Transverse colon (tissue), 4 donors: ENCODE results near the gene PFKFB4. TPM values are rescaled to one million over a fixed set of nuclear protein-coding genes. Genes with fewer than 3 reads are reported as not detected.

Source experiments
- DNase-seq: peaks from one replicate; pipeline ENCODE4 v3.0.0-alpha.2; 2019
- H3K27ac ChIP-seq, 4 donors: fragments of 200-600 bp; sonication (generic); 2 replicates each; pipeline ENCODE4 v1.5.1; 2016 to 2018; ENCODE audit warnings: inconsistent platforms in 4 of 4
- H3K27me3 ChIP-seq: fragments of 200-600 bp; sonication (generic); 2 replicates; pipeline ENCODE4 v1.5.1; 2017; ENCODE audit warnings: inconsistent platforms
- H3K36me3 ChIP-seq, 4 donors: fragments of 200-600 bp; sonication (generic); 2 replicates each; pipeline ENCODE4 v1.5.1; 2017 to 2019; ENCODE audit warnings: inconsistent platforms in 4 of 4
- H3K4me1 ChIP-seq, 4 donors: fragments of 200-600 bp; sonication (generic); 2 replicates each; pipeline ENCODE4 v1.5.1; 2017 to 2020; ENCODE audit warnings: inconsistent platforms in 4 of 4
- H3K4me3 ChIP-seq, 4 donors: fragments of 200-600 bp; sonication (generic); 1 replicate in 1 of 4; 2 replicates in 3 of 4; pipeline versions ENCODE4 v1.5.1 to v1.6.1; 2017 to 2019; ENCODE audit warnings: inconsistent platforms in 4 of 4
- H3K9me3 ChIP-seq, 2 donors: fragments of 200-600 bp; sonication (generic); 2 replicates each; pipeline ENCODE4 v1.5.1; 2017 to 2019; ENCODE audit warnings: inconsistent platforms in 2 of 2
- EP300 ChIP-seq: sonication (generic); formaldehyde crosslinking; IDR thresholded peaks from one replicate; pipeline ENCODE4 v1.6.1; 2017; ENCODE audit warnings: antibody characterized with exemption, low read depth
- POLR2A ChIP-seq: fragments of 450-650 bp; IDR thresholded peaks from one replicate; pipeline ENCODE4 v1.6.1; 2016; ENCODE audit warnings: antibody characterized with exemption, mild to moderate bottlenecking, moderate library complexity
- POLR2AphosphoS5 ChIP-seq, 3 donors: sonication (generic); formaldehyde crosslinking; IDR thresholded peaks; one replicate each; pipeline ENCODE4 v1.6.1; 2016; ENCODE audit warnings: antibody characterized with exemption in 3 of 3
- WGBS, 2 donors: methylation state at CpG; one replicate each; pipeline ENCODE4 v1.1.5; 2018; ENCODE audit warnings: low coverage in 1 of 2; 5-methylcytosine and 5-hydroxymethylcytosine counted together
- in situ Hi-C, 4 donors: fragments of 200-750 bp; cut with MboI; loops; one replicate each; pipeline versions ENCODE4 v1.15.0 to v1.15.1; 2017; ENCODE audit warnings: low sequenced_read_pairs in 3 of 4, low pct_ligation_motif_present in 1 of 4, low pct_unique_long_range_greater_than_20kb in 1 of 4
- intact Hi-C: fragments of 100-400 bp; cut with DNase I; formaldehyde crosslinking; loops from one replicate; pipeline ENCODE4 v1.15.1; 2023; ENCODE audit warnings: low total_unique reads
- total RNA-seq, 4 donors: library from RNA; depleted of rRNA; stranded (reverse); fragments of >200 nt; gene quantifications; one replicate each; pipeline ENCODE4 v1.1.0, GENCODE V29; 2016
- TF ChIP-seq, protein P1 (sequence below), 5 experiments: fragments of 200-600 bp in 3 of 5; fragments of 450-650 bp in 2 of 5; sonication (generic) in 3 of 5; IDR thresholded peaks; 1 replicate in 2 of 5; 2 replicates in 3 of 5; pipeline ENCODE4 v1.5.1; 2016 to 2017; ENCODE audit warnings: antibody characterized with exemption in 5 of 5, inconsistent platforms in 3 of 5, mild to moderate bottlenecking in 2 of 5, moderate library complexity in 1 of 5

Gene PFKFB4
- total RNA-seq, 4 donors from 2014 or later: 0.37 to 7.9 (median 6.7) TPM

DNA sequence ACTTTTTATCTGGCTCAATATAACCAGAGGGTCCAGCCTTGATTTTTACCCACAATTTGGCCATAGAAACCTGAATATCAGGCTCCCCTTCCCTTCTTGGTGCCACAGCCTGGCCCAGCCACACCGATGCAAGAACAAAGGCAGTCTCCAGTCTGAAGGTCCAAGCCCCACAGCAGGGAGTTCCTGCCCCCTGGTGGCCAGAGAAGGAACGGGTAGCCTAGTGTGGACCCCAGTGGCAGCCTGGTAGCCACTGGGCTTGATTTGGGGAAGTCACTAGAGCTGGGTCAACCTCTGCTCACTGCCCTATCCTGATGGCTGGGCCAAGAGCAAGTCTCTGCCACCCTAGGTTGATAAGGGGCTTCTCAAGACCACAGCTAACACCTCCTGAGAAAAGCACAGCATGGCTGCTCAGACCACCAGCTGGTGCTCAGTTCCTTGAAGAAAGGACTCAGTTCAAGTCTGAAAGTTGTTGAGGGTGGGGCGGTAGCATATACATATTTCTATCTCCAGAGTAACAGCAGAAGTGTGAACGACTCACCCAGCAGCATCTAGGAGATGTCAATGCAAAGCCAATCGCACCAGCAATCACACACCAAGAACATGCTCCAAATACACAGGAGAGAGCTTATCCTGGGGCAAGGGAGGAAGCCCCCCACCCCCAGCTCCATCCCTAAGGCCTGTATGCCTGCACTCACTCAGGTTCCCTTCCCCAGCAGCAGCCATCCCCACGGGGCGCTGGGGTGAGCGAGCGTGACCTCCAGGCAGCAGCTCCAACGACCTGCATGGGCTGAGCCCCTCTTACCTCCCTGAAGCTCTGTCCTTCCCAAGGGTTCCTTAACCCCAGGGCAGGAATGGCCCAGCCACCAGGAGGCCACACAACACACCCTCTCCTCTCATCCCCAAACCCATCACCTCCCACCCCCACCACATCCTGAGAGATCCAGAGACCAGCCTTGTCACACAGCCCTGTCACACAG, 7.6 kb downstream of the PFKFB4 start:
- peaks cover 0 to 13% (median 0%) of the 10 kb centered on the region in 4 donors for H3K4me1 ChIP-seq
- TF ChIP-seq POLR2AphosphoS5 (IDR thresholded peaks at IDR 0.05): no peak
- TF ChIP-seq, protein P1, sequence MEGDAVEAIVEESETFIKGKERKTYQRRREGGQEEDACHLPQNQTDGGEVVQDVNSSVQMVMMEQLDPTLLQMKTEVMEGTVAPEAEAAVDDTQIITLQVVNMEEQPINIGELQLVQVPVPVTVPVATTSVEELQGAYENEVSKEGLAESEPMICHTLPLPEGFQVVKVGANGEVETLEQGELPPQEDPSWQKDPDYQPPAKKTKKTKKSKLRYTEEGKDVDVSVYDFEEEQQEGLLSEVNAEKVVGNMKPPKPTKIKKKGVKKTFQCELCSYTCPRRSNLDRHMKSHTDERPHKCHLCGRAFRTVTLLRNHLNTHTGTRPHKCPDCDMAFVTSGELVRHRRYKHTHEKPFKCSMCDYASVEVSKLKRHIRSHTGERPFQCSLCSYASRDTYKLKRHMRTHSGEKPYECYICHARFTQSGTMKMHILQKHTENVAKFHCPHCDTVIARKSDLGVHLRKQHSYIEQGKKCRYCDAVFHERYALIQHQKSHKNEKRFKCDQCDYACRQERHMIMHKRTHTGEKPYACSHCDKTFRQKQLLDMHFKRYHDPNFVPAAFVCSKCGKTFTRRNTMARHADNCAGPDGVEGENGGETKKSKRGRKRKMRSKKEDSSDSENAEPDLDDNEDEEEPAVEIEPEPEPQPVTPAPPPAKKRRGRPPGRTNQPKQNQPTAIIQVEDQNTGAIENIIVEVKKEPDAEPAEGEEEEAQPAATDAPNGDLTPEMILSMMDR (IDR thresholded peaks at IDR 0.05): peak; percentile 92 to 97 (median 94)
- no peak for TF ChIP-seq POLR2A
- H3K27me3 ChIP-seq: no peaks in the 10 kb centered on the region
- in situ Hi-C loops (loop anchor here in 2 of 4 donors (10.0 kb wide), 2 partner anchors 84 to 94 kb away; a partner anchor contains a TSS), intact Hi-C loops (loop anchor here (2.0 kb wide), 1 partner anchor 84 kb away; no protein-coding TSS in a partner anchor)
- H3K9me3 ChIP-seq: no peaks in the 10 kb centered on the region
- DNase-seq: peak; percentile 88
- no peak overlapping the region for H3K27ac ChIP-seq
- H3K4me3 ChIP-seq: no peak overlapping the region
- no peaks in the 10 kb centered on the region for H3K36me3 ChIP-seq
- 63% methylated on average over 10 of the region's 10 CpGs; no CpG with 5 or more reads in 1 of the 2 donors for WGBS, 2 donors

DNA sequence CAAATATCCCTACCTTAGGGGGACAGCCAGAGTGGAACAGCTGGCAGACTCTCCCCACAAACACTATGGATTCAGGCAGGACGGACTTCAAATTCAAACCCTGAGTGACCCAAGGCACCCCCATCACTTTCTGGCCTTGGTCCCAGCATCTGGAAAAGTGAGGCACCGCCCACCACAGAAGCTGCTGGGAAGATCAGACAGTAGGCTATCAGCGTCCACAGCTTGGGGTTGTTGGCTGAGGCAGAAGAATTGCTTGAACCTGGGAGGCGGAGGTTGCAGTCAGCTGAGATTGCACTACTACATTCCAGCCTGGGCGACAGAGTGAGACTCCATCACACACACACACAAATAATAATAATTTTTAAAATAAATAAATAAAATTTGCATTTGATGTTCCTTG, 8.5 kb downstream of the PFKFB4 start:
- WGBS, 2 donors: 85% methylated on average over 5 of the region's 5 CpGs; no CpG with 5 or more reads in 1 of the 2 donors
- intact Hi-C loops: loop anchor here (2.0 kb wide), 1 partner anchor 83 kb away; no protein-coding TSS in a partner anchor

DNA sequence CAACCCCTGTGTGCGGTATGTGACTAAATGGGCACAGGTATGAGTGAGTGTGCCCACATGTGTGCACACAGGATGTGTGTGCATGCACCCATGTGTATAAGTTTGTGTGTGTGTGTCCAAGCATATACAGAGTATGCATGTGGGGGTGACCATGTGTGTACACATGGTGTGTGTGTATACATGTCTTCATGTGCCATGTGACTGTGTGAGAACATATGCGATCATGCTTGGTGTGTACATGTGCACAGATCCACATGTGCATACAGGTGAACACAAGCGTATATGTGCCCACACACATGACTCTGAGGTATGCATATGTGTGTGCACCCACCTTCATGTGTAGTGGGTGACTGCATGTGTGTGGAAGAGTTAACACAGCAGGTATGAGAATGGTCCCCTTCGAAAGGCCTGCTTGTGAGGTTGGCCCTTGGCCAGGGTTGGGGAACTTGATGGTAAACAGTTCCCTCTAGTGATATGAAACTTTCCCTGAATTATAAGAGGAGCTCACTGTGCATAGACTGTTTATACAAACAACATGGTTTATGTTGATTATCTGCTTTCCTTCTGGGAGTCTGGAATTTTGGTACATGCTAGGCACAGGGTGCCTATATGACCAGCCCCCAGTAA, 10.3 kb downstream of the PFKFB4 start:
- intact Hi-C loops: no loop called here
- Histone ChIP-seq H3K4me1 (no peaks in the 10 kb centered on the region), H3K9me3 (no peaks in the 10 kb centered on the region), H3K36me3 (no peaks in the 10 kb centered on the region), H3K4me3 (no peak overlapping the region), H3K27me3 (no peaks in the 10 kb centered on the region), H3K27ac (no peak overlapping the region)
- no peak for DNase-seq
- WGBS, 2 donors: 78 to 100% methylated on average over 1 to 4 of the region's 4 CpGs
- TF ChIP-seq POLR2AphosphoS5 (IDR thresholded peaks at IDR 0.05) (no peak), POLR2A (no peak)
- TF ChIP-seq, protein P1 (IDR thresholded peaks at IDR 0.05): no peak
- in situ Hi-C loops: loop anchor here in 2 of 4 donors (10.0 kb wide), 2 partner anchors 82 to 92 kb away; a partner anchor contains a TSS

More for the DNA sequence above, 8.5 kb downstream of the PFKFB4 start:
- Histone ChIP-seq H3K9me3 (no peaks in the 10 kb centered on the region), H3K4me3 (no peak overlapping the region), H3K4me1 (peaks cover 0 to 7% (median 0%) of the 10 kb centered on the region in 4 donors), H3K27me3 (no peaks in the 10 kb centered on the region), H3K36me3 (no peaks in the 10 kb centered on the region), H3K27ac (no peak overlapping the region)
- in situ Hi-C loops: loop anchor here in 2 of 4 donors (10.0 kb wide), 2 partner anchors 83 to 93 kb away; a partner anchor contains a TSS
- no peak for DNase-seq
- no peak for TF ChIP-seq POLR2A
- TF ChIP-seq, protein P1 (IDR thresholded peaks at IDR 0.05): no peak
- no peak for TF ChIP-seq POLR2AphosphoS5 (IDR thresholded peaks at IDR 0.05)
- TF ChIP-seq EP300: no peak

DNA sequence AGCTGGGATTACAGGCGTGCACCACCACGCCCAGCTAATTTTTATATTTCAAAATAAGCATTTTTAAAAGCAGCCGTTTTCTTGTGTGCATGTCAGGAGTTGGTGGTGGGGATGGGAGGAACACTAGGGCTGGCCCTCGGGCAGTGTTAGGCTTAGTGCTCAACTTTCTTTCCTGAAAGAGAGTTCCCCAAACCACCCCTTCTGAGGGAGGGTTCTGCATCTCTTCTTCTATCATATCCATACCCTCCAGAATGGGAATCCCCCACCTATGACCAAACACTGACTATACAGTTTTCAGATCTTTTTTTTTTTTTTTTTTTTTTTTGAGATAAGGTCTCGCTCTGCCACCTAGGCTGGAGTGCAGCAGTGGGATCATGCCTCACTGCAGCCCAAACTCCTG, 12.5 kb downstream of the PFKFB4 start:
- H3K36me3 ChIP-seq: no peaks in the 10 kb centered on the region
- 67 to 82% methylated on average over 3 to 5 of the region's 5 CpGs for WGBS, 2 donors
- in situ Hi-C loops: loop anchor here in 2 of 4 donors (10.0 kb wide), 2 partner anchors 79 to 89 kb away; a partner anchor contains a TSS

More for the DNA sequence above, 12.5 kb downstream of the PFKFB4 start:
- no peak for TF ChIP-seq POLR2A
- TF ChIP-seq, protein P1 (IDR thresholded peaks at IDR 0.05): no peak
- no peak for TF ChIP-seq EP300
- no peak for TF ChIP-seq POLR2AphosphoS5 (IDR thresholded peaks at IDR 0.05)
- intact Hi-C loops: no loop called here
- no peaks in the 10 kb centered on the region for H3K4me1 ChIP-seq
- H3K27me3 ChIP-seq: no peaks in the 10 kb centered on the region
- H3K27ac ChIP-seq: no peak overlapping the region
- DNase-seq: no peak
- H3K9me3 ChIP-seq: no peaks in the 10 kb centered on the region
- H3K4me3 ChIP-seq: no peak overlapping the region
